Activated T-helper 1 cell treated with anti-CD3 and anti-CD28 coated beads, Interleukin-12 subunit alpha, Interleukin-12 subunit beta, Interleukin-2, Interleukin-4 antibody, amounts not matched to agents 30 ng/mL and 10 ng/mL and 1 ng/mL, durations not matched to agents 14 hours and 24 hours and 36 hours (primary cell): Measurements from ENCODE around the gene RTL1. TPM values are rescaled to one million over a fixed set of nuclear protein-coding genes. Genes with fewer than 3 reads are reported as not detected.

ENCODE experiments used
- DNase-seq: peaks from one replicate; pipeline ENCODE4 v3.0.0; 2021; ENCODE audit warnings: low spot score
- H3K27ac Mint-ChIP-seq: one replicate; pipeline ENCODE4 v1.8.0; 2021; ENCODE audit warnings: mild to moderate bottlenecking, mixed read lengths
- H3K27me3 Mint-ChIP-seq: one replicate; pipeline ENCODE4 v1.8.0; 2022; ENCODE audit warnings: mild to moderate bottlenecking, moderate library complexity, mixed read lengths; ENCODE audit not compliant: insufficient read depth
- H3K36me3 Mint-ChIP-seq: one replicate; pipeline ENCODE4 v1.8.0; 2021; ENCODE audit warnings: low read depth, mixed read lengths
- H3K4me1 Mint-ChIP-seq: one replicate; pipeline ENCODE4 v1.8.0; 2021; ENCODE audit warnings: low read depth, mixed read lengths
- H3K4me3 Mint-ChIP-seq: one replicate; pipeline ENCODE4 v1.8.0; 2021; ENCODE audit warnings: mild to moderate bottlenecking, moderate library complexity, mixed read lengths
- H3K9me3 Mint-ChIP-seq: one replicate; pipeline ENCODE4 v1.8.0; 2021; ENCODE audit warnings: mixed read lengths
- intact Hi-C: fragments of 100-400 bp; cut with micrococcal nuclease; formaldehyde crosslinking; loops from one replicate; pipeline ENCODE4 v1.15.1; 2024
- total RNA-seq: library from RNA; stranded (reverse); gene quantifications from 2 replicates; pipeline ENCODE4 v1.2.3, GENCODE V29; 2022

Gene RTL1
- total RNA-seq, 1 donor from 2014 or later, result not detected

GRCh38 chr14:100840286-100841065, 63.0 kb downstream of the RTL1 start:
- Mint-ChIP-seq H3K27me3 (peaks cover 2% of the 10 kb centered on the region), H3K27ac (no peak overlapping the region), H3K4me3 (no peak overlapping the region), H3K36me3 (no peaks in the 10 kb centered on the region), H3K4me1 (no peaks in the 10 kb centered on the region), H3K9me3 (no peaks in the 10 kb centered on the region)
- DNase-seq, result no peak
- intact Hi-C loops, result no loop called here

DNA sequence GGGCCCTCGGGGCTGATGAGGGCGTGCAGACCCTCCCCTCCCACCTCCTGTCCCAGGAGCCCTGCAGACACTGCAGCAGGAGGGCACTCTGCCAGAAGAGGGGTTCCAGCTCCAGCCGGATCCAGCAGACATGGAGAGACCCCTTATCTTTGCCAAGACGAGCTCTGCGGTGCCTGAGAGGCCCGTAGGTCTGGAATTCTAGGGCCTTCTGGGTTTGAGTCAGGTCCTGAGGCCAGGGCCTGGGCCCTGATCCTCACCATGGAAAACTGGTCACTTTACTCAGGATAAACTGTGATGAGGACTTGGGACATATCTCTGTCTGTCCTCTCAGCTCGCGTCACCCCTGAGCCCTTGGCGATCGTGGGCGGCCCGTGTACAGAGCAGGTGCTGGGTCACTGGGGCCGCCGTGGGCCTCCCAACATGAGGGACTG, 63.8 kb downstream of the RTL1 start:
- Mint-ChIP-seq H3K36me3 (no peaks in the 10 kb centered on the region), H3K27ac (no peak overlapping the region), H3K4me3 (no peak overlapping the region), H3K4me1 (no peaks in the 10 kb centered on the region), H3K9me3 (no peaks in the 10 kb centered on the region), H3K27me3 (peaks cover 2% of the 10 kb centered on the region)
- no peak for DNase-seq
- intact Hi-C loops, result no loop called here

- no peaks in the 10 kb centered on the region for H3K4me1 Mint-ChIP-seq
- peaks cover 2% of the 10 kb centered on the region for H3K27me3 Mint-ChIP-seq
- H3K27ac Mint-ChIP-seq, result no peak overlapping the region
- DNase-seq, result no peak
- intact Hi-C loops, result no loop called here
- H3K36me3 Mint-ChIP-seq, result no peaks in the 10 kb centered on the region
- H3K9me3 Mint-ChIP-seq, result no peaks in the 10 kb centered on the region
- no peak overlapping the region for H3K4me3 Mint-ChIP-seq
These were observed 64.3 kb downstream of the RTL1 start for GRCh38 chr14:100839315-100839585.

GRCh38 chr14:100838493-100839314, 64.8 kb downstream of the RTL1 start:
- H3K4me3 Mint-ChIP-seq, result no peak overlapping the region
- peaks cover 2% of the 10 kb centered on the region for H3K27me3 Mint-ChIP-seq
- H3K9me3 Mint-ChIP-seq, result no peaks in the 10 kb centered on the region
- no peak overlapping the region for H3K27ac Mint-ChIP-seq
- intact Hi-C loops, result no loop called here
- no peaks in the 10 kb centered on the region for H3K4me1 Mint-ChIP-seq
- no peak for DNase-seq
- no peaks in the 10 kb centered on the region for H3K36me3 Mint-ChIP-seq

GRCh38 chr14:100837805-100838350, 65.6 kb downstream of the RTL1 start:
- Mint-ChIP-seq H3K4me3 (no peak overlapping the region), H3K36me3 (no peaks in the 10 kb centered on the region), H3K4me1 (no peaks in the 10 kb centered on the region), H3K27ac (no peak overlapping the region), H3K27me3 (peaks cover 2% of the 10 kb centered on the region), H3K9me3 (no peaks in the 10 kb centered on the region)
- intact Hi-C loops, result no loop called here
- no peak for DNase-seq

DNA sequence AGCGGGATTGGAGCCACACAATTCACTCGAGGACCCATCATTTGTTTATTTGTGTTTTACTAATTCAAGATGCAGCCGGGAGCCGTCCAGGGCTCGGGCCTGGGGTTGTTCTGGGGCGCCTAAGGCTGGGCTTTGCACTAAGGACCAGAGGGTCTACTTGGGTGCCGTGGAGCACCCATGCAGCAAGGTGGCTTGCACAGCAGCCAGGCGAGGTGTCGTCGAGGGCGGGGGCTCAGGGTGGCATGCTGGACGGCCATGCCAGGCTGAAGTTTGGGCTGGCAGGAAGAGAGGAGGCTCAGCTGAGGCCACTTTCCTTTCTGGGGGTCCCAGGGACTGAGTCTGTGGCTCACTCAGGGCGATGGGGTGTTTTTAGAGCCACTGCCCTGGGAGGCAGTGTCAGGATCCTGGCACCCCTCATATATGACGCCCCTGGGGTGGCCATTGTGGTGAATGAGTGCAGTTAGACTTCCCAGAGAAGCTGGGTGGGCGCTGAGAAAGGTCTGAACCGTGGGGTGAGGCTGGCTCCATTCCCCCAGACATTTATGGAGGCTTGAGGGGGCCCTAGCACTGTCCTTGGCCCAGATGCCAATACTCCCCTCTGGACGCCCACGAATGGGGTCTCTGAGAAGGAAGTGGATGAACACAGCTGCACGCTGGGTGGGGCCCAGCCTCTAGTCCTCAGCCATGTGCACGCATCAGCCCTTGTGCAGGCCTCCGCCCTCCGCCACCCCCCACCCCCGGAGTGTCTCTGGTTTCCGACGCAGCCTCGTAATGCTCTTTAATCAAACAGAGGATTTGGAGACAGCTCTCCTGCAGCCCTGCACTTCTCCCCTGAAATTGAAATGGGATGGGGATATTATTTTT, 66.3 kb downstream of the RTL1 start:
- no peak overlapping the region for H3K4me3 Mint-ChIP-seq
- DNase-seq, result no peak

DNA sequence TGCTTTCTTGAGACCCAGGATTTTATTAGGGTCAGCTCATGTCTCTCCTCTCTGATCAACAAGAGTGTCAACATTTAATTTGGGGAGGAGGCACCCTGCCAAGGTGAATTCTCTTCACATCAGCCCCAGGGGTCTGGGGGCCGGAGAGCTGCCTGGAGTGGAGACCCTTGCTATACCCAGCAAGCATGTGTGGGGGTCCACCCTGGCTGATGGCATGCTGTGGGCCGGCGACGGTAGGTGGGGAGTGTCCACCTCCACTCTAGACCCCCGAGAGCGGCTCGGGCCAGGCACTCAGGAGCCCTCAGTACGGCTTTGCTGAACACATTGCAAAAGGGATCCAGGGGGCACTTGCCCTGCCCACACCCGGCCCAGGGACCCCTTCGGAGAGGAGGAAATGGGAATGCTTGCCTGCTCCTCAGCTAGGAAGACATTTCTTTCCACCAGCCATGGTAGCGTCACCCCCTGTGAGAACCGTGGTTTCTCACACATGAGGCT, 67.2 kb downstream of the RTL1 start:
- no peak overlapping the region for H3K4me3 Mint-ChIP-seq
- H3K4me1 Mint-ChIP-seq, result no peaks in the 10 kb centered on the region
- H3K36me3 Mint-ChIP-seq, result no peaks in the 10 kb centered on the region
- H3K27ac Mint-ChIP-seq, result no peak overlapping the region
- no peaks in the 10 kb centered on the region for H3K9me3 Mint-ChIP-seq
- intact Hi-C loops, result no loop called here
- peaks cover 2% of the 10 kb centered on the region for H3K27me3 Mint-ChIP-seq
- DNase-seq, result no peak

More for the DNA sequence above, 66.3 kb downstream of the RTL1 start:
- Mint-ChIP-seq H3K27me3 (no peaks in the 10 kb centered on the region), H3K36me3 (no peaks in the 10 kb centered on the region), H3K4me1 (no peaks in the 10 kb centered on the region), H3K27ac (no peak overlapping the region), H3K9me3 (no peaks in the 10 kb centered on the region)
- intact Hi-C loops, result no loop called here

- Mint-ChIP-seq H3K4me1 (no peaks in the 10 kb centered on the region), H3K36me3 (no peaks in the 10 kb centered on the region)
These were observed 67.8 kb downstream of the RTL1 start for GRCh38 chr14:100835548-100836310.

DNA sequence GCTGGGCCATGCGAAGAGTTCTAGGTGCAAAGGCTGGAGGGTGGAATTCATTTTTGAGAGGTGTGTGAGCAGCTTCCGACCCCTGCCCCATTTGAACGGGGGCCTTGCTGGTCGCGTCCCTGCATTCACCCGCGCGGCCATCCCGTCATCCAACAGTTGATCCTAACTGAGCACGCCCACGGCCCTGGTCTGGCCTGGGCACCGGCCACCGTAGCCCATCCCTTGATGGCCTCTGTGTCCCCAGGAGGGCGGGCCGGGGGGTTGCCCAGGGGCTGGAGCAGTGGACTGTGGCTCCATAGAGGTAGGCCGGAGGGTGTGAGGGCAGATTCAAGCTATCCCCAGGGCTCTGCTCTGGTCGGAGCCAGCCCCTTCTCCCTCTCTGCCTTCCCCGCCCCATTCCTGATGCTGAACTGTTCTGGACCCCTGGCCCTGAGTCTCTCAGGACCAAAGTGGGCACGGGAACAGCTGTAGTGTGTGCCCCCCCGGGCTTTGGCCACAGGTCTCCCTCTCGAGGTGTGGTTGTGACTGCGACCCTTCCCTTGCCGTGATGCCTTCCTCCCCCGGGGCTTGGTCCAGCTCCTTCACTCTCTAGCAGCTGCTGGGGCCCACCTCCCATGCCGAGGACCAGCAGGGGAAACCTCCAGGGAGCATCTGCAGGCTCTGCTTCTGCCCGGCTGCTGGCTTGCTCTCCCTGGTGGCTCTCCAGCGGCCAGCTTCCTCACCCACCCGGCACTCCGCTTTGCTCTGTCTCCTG, 68.6 kb downstream of the RTL1 start:
- H3K27ac Mint-ChIP-seq, result no peak overlapping the region
- DNase-seq, result no peak
- no peaks in the 10 kb centered on the region for H3K9me3 Mint-ChIP-seq
- H3K4me1 Mint-ChIP-seq, result no peaks in the 10 kb centered on the region
- no peak overlapping the region for H3K4me3 Mint-ChIP-seq
- intact Hi-C loops, result no loop called here
- H3K36me3 Mint-ChIP-seq, result no peaks in the 10 kb centered on the region
- peaks cover 2% of the 10 kb centered on the region for H3K27me3 Mint-ChIP-seq

More at GRCh38 chr14:100835548-100836310, 67.8 kb downstream of the RTL1 start:
- intact Hi-C loops, result no loop called here
- Mint-ChIP-seq H3K27me3 (peaks cover 2% of the 10 kb centered on the region), H3K27ac (no peak overlapping the region), H3K4me3 (no peak overlapping the region), H3K9me3 (no peaks in the 10 kb centered on the region)
- DNase-seq, result no peak

GRCh38 chr14:100834082-100834793, 69.3 kb downstream of the RTL1 start:
- Mint-ChIP-seq H3K9me3 (no peaks in the 10 kb centered on the region), H3K36me3 (no peaks in the 10 kb centered on the region), H3K4me1 (no peaks in the 10 kb centered on the region), H3K27ac (no peak overlapping the region), H3K27me3 (peaks cover 2% of the 10 kb centered on the region), H3K4me3 (no peak overlapping the region)
- no peak for DNase-seq
- intact Hi-C loops, result no loop called here

DNA sequence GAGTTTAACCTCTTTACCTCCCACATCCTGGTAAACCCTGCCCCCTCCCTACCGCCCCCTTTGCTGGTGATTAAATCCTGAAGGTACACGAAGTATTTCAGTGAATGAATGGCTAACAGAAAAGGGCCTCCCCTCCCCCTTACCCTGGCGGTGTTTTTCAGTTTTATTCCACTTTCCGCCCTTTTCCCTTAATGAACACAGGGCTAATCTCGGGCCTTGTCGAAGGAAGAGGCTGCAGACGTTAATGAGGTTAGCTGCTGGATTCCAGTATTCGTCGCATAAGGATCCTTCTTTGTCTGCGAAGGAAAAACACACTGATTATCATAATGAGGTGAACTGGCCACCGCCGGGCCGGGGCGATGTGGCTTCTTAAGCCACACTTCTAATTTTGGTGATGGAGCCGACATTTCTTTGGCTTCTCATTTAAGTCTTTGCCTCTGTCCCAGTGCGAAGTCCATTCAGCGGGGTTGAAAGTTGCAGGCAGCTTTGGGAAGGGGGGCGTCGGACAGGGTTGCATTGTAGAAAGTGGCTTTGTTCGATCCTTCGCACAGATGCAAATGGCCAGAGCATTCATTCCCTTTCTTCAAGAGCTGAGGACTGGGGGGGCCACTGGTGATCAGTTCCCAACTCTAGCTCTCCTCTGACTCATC, 71.1 kb downstream of the RTL1 start:
- H3K4me3 Mint-ChIP-seq, result no peak overlapping the region
- H3K36me3 Mint-ChIP-seq, result peaks cover under 1% of the 10 kb centered on the region
- H3K9me3 Mint-ChIP-seq, result peaks cover 6% of the 10 kb centered on the region
- H3K27ac Mint-ChIP-seq, result no peak overlapping the region
- intact Hi-C loops, result no loop called here
- H3K4me1 Mint-ChIP-seq, result no peaks in the 10 kb centered on the region
- DNase-seq, result no peak
- peaks cover 6% of the 10 kb centered on the region for H3K27me3 Mint-ChIP-seq
